ENCODE measurements around the gene TMEM17.

The TMEM17 gene

GRCh38 chr2:62492048-62492447 lies 13.9 kb downstream of the TMEM17 start:
- DNase-seq (ENCODE audit: insufficient read length, low spot score) = no peak
- no peak for FAIRE-seq

GRCh38 chr2:62489702-62490101 lies 16.3 kb downstream of the TMEM17 start:
- TF ChIP-seq POLR2A (IDR thresholded peaks at IDR 0.05; ENCODE audit: low read depth, low read length) (no peak), PAX5 (IDR thresholded peaks at IDR 0.05; ENCODE audit: insufficient read depth, low read length, severe bottlenecking) (no peak), TAF1 (IDR thresholded peaks at IDR 0.05; ENCODE audit: low read depth, low read length) (no peak)
- DNase-seq (ENCODE audit: insufficient read length, low spot score) (no peak), FAIRE-seq (no peak)

More at GRCh38 chr2:62492048-62492447, 13.9 kb downstream of the TMEM17 start:
- TF ChIP-seq POLR2A (IDR thresholded peaks at IDR 0.05; ENCODE audit: low read depth, low read length) = no peak
- TF ChIP-seq POLR2AphosphoS5 (IDR thresholded peaks at IDR 0.05; ENCODE audit: low read depth, low read length) = no peak
- TF ChIP-seq PAX5 (IDR thresholded peaks at IDR 0.05; ENCODE audit: insufficient read depth, low read length, severe bottlenecking) = no peak
- no peak for TF ChIP-seq TAF1 (IDR thresholded peaks at IDR 0.05; ENCODE audit: low read depth, low read length)
- TF ChIP-seq SPI1 (IDR thresholded peaks at IDR 0.05; ENCODE audit: low read depth, low read length) = no peak

GRCh38 chr2:62489162-62489561 lies 16.8 kb downstream of the TMEM17 start:
- FAIRE-seq (no peak), DNase-seq (ENCODE audit: insufficient read length, low spot score) (no peak)
- TF ChIP-seq PAX5 (IDR thresholded peaks at IDR 0.05; ENCODE audit: insufficient read depth, low read length, severe bottlenecking) (no peak), POU2F2 (IDR thresholded peaks at IDR 0.05; ENCODE audit: low read depth, low read length) (no peak), SPI1 (IDR thresholded peaks at IDR 0.05; ENCODE audit: low read depth, low read length) (no peak), POLR2A (IDR thresholded peaks at IDR 0.05; ENCODE audit: low read depth, low read length) (no peak), TAF1 (IDR thresholded peaks at IDR 0.05; ENCODE audit: low read depth, low read length) (no peak), POLR2AphosphoS5 (IDR thresholded peaks at IDR 0.05; ENCODE audit: low read depth, low read length) (no peak)

GRCh38 chr2:62486439-62486765 lies 19.6 kb downstream of the TMEM17 start:
- TF ChIP-seq POLR2AphosphoS5 (IDR thresholded peaks at IDR 0.05; ENCODE audit: low read depth, low read length) (no peak), TAF1 (IDR thresholded peaks at IDR 0.05; ENCODE audit: low read depth, low read length) (no peak), PAX5 (IDR thresholded peaks at IDR 0.05; ENCODE audit: insufficient read depth, low read length, severe bottlenecking) (no peak), POLR2A (IDR thresholded peaks at IDR 0.05; ENCODE audit: low read depth, low read length) (no peak)
- DNase-seq (ENCODE audit: insufficient read length, low spot score) (no peak), FAIRE-seq (no peak)

- no peak for TF ChIP-seq POLR2A (IDR thresholded peaks at IDR 0.05; ENCODE audit: low read depth, low read length)
- TF ChIP-seq POU2F2 (IDR thresholded peaks at IDR 0.05; ENCODE audit: low read depth, low read length) = no peak
- no peak for TF ChIP-seq TAF1 (IDR thresholded peaks at IDR 0.05; ENCODE audit: low read depth, low read length)
- TF ChIP-seq POLR2AphosphoS5 (IDR thresholded peaks at IDR 0.05; ENCODE audit: low read depth, low read length) = no peak
- TF ChIP-seq PAX5 (IDR thresholded peaks at IDR 0.05; ENCODE audit: insufficient read depth, low read length, severe bottlenecking) = no peak
- no peak for TF ChIP-seq SPI1 (IDR thresholded peaks at IDR 0.05; ENCODE audit: low read depth, low read length)
- DNase-seq (ENCODE audit: insufficient read length, low spot score) (no peak), FAIRE-seq (no peak)
Observed at GRCh38 chr2:62485761-62486438, 20.1 kb downstream of the TMEM17 start.

- TF ChIP-seq PAX5 (IDR thresholded peaks at IDR 0.05; ENCODE audit: insufficient read depth, low read length, severe bottlenecking) = no peak
- TF ChIP-seq TAF1 (IDR thresholded peaks at IDR 0.05; ENCODE audit: low read depth, low read length) = no peak
- TF ChIP-seq POLR2AphosphoS5 (IDR thresholded peaks at IDR 0.05; ENCODE audit: low read depth, low read length) = no peak
- no peak for TF ChIP-seq POLR2A (IDR thresholded peaks at IDR 0.05; ENCODE audit: low read depth, low read length)
- no peak for TF ChIP-seq POU2F2 (IDR thresholded peaks at IDR 0.05; ENCODE audit: low read depth, low read length)
- TF ChIP-seq SPI1 (IDR thresholded peaks at IDR 0.05; ENCODE audit: low read depth, low read length) = no peak
- FAIRE-seq = no peak
- no peak for DNase-seq (ENCODE audit: insufficient read length, low spot score)
Observed at GRCh38 chr2:62482558-62483352, 23.2 kb downstream of the TMEM17 start.

GRCh38 chr2:62479917-62480316 lies 26.1 kb downstream of the TMEM17 start:
- TF ChIP-seq POLR2A (IDR thresholded peaks at IDR 0.05; ENCODE audit: low read depth, low read length) (no peak), POLR2AphosphoS5 (IDR thresholded peaks at IDR 0.05; ENCODE audit: low read depth, low read length) (no peak), SPI1 (IDR thresholded peaks at IDR 0.05; ENCODE audit: low read depth, low read length) (no peak), TAF1 (IDR thresholded peaks at IDR 0.05; ENCODE audit: low read depth, low read length) (no peak), POU2F2 (IDR thresholded peaks at IDR 0.05; ENCODE audit: low read depth, low read length) (no peak), PAX5 (IDR thresholded peaks at IDR 0.05; ENCODE audit: insufficient read depth, low read length, severe bottlenecking) (no peak)
- no peak for FAIRE-seq

GRCh38 chr2:62478093-62478580 lies 27.9 kb downstream of the TMEM17 start:
- TF ChIP-seq POLR2A (IDR thresholded peaks at IDR 0.05; ENCODE audit: low read depth, low read length) (no peak), TAF1 (IDR thresholded peaks at IDR 0.05; ENCODE audit: low read depth, low read length) (no peak), SPI1 (IDR thresholded peaks at IDR 0.05; ENCODE audit: low read depth, low read length) (no peak), PAX5 (IDR thresholded peaks at IDR 0.05; ENCODE audit: insufficient read depth, low read length, severe bottlenecking) (no peak), POLR2AphosphoS5 (IDR thresholded peaks at IDR 0.05; ENCODE audit: low read depth, low read length) (no peak), POU2F2 (IDR thresholded peaks at IDR 0.05; ENCODE audit: low read depth, low read length) (no peak)
- FAIRE-seq (no peak), DNase-seq (ENCODE audit: insufficient read length, low spot score) (no peak)

More at GRCh38 chr2:62479917-62480316, 26.1 kb downstream of the TMEM17 start:
- no peak for DNase-seq (ENCODE audit: insufficient read length, low spot score)

- TF ChIP-seq POLR2A (IDR thresholded peaks at IDR 0.05; ENCODE audit: low read depth, low read length) (no peak), SPI1 (IDR thresholded peaks at IDR 0.05; ENCODE audit: low read depth, low read length) (no peak), POLR2AphosphoS5 (IDR thresholded peaks at IDR 0.05; ENCODE audit: low read depth, low read length) (no peak), PAX5 (IDR thresholded peaks at IDR 0.05; ENCODE audit: insufficient read depth, low read length, severe bottlenecking) (no peak), POU2F2 (IDR thresholded peaks at IDR 0.05; ENCODE audit: low read depth, low read length) (no peak), TAF1 (IDR thresholded peaks at IDR 0.05; ENCODE audit: low read depth, low read length) (no peak)
- FAIRE-seq (no peak), DNase-seq (ENCODE audit: insufficient read length, low spot score) (no peak)
Observed at GRCh38 chr2:62477573-62477972, 28.4 kb downstream of the TMEM17 start.
